Putamen (tissue), 1 donor: ENCODE data around the gene DMRTC1B.
"Not testable (repeated sequence)": the region's sequence is repeated elsewhere in the genome, so short reads cannot be mapped to it uniquely, and the experiment has no call there.

Experiments used
- DNase-seq: peaks from one replicate; pipeline ENCODE4 v3.0.0-alpha.2; 2016; ENCODE audit warnings: low spot score

The DMRTC1B gene

GRCh38 chrX:72776653-72777466 lies at the start of gene DMRTC1B:
TSS of gene DMRTC1B (plus strand) at chrX:72776890. CDS start at chrX:72845136, 68,246 bp downstream.
- DNase-seq: not testable (repeated sequence)

DNA sequence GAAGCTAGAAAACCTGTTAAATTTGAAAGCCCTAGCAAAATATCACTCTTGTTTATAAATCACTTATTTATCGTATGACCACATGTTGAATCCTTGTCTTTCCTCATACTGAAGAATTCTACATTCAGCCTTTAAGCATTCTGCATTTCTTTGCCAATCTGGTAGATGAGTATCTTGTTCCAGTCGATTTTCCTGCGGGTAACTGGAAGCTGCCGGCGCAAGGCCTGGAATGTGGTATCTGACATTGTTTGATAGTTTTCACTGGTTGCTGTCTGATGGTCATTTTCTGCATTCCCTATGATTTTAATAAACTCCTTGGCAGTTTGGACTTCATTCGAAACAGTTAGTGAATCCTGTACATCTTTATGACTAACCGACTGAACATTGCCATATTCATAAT lies 48.8 kb upstream of the DMRTC1B start:
- DNase-seq: no peak

- not testable (repeated sequence) for DNase-seq
Observed at GRCh38 chrX:72733636-72734035, 43.1 kb upstream of the DMRTC1B start.

DNA sequence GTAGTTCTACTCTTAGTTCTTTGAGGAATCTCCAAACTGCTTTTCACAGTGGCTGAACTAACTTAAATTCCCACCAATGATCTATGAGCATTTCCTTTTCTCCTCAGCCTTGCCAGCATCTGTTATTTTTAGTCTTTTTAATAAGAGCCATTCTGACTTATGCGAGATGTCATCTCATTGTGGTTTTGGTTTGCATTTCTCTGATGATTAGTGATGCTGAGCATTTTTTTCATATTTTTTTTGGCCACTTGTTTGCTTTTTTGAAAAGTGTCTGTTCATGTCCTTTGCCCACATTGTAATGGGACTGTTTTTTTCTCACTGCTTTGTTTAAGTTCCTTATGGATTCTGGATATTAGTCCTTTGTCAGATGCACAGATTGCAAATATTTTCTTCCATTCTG lies 41.1 kb upstream of the DMRTC1B start:
- no peak for DNase-seq

- DNase-seq: not testable (repeated sequence)
Observed at GRCh38 chrX:72745546-72745945, 31.1 kb upstream of the DMRTC1B start.

DNA sequence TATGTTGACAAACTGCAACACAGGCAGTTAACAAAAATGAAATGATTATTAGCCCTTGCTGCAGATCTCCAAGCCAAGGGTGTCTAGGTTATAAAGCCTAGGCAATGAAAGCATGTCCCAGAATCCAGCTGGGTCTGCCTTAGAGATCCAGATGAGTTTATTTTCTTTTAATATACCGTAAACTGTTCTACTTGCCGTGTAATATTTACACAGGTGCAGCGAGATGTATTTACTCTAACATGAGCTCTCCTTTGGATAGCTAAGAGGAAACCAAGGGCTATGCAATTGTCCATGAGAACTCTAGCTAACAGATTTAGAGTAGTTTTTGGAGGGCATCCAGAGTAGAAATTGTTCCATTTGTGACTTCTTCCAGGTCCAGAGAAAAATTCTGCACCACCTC lies 28.1 kb upstream of the DMRTC1B start:
- not testable (repeated sequence) for DNase-seq

- not testable (repeated sequence) for DNase-seq
Observed at GRCh38 chrX:72760454-72760853, 16.2 kb upstream of the DMRTC1B start.

DNA sequence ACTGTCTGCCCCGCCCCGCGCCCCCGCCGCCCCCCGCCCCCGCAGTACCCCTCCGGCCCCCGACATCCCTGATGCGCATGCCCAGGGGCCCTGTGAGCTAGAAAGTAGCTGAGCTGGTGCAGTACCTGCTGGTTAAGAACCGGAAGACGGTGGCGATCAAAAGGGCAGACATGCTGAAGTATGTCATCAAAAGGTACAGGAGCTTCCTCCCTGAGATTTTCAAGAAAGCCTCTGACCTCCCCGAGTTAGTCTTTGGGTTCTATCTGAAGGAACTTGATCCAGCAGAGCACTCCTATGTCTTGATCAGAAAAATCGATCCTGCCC lies 739 bp downstream of the DMRTC1B start:
- DNase-seq: not testable (repeated sequence)

DNA sequence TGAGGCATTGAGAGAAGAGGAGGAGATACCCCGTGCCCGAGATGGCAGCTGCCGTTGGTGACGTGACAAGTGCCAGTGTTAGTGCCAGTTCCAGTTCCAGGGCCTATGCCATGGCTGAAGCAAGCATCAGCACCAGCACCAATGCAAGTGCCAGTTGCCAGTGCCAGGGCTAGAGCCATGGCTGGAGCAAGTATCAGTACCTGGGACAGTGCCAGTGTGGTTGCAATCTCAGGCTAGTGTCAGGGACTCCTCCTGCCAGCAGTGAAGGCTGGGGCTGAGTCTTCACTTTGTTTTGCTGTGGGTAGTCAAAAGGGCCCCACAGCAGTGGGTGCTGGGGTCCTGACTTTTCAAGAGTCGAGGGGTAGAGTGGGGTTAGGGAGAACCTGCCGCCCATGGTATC lies 1.5 kb downstream of the DMRTC1B start:
- not testable (repeated sequence) for DNase-seq

DNA sequence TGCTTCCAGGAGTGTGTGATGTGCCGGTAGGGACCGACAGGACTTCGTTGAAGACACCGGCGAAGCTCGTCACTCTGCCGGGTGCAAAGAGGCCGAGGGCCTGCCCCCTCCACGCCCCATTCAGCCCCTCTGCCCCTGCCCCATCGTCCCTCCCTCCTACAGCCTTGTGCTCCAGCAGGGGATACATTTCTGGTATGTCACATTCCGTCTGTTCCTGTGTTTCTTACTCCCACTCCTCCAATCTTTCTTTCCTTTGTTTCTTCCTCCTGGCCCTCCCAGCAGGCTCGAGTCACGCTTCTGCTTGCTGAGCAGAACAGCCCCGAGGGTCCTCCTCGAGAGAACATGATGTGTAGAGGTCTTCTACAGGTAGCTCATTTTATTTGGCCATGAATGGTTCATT lies 5.9 kb downstream of the DMRTC1B start, which contains the start of gene FAM236B:
TSS of gene FAM236B (minus strand) at position 101 of the 400 bp plus-strand sequence. CDS start at position 1, 100 bp downstream.
- not testable (repeated sequence) for DNase-seq

DNA sequence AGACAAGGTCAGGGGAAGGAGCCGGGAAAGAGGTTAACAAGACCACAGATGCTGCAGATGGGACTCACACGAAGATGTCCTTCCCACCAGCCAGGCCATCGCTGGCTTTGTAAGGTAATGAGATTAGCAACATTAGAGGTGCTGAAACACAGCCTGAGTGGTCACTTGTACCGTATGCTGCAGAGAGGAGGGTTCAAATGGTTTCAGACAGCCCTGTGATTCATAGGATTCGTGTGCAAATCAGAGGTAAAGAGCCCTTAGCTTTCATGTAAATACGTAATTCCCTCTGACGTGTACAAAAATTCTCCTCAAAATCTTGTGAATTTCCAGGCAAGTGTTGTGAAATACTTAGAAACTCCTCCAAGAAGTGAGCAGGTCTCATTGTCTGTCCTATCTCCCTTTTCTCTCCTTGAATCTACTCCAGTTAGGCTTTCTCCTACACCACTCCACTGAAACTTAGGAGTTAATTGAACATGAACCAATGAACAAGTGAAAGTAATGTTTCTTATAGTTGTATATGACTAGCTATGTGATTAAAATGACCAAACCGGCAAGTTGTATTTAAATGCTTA lies 6.8 kb downstream of the DMRTC1B start:
- not testable (repeated sequence) for DNase-seq

DNA sequence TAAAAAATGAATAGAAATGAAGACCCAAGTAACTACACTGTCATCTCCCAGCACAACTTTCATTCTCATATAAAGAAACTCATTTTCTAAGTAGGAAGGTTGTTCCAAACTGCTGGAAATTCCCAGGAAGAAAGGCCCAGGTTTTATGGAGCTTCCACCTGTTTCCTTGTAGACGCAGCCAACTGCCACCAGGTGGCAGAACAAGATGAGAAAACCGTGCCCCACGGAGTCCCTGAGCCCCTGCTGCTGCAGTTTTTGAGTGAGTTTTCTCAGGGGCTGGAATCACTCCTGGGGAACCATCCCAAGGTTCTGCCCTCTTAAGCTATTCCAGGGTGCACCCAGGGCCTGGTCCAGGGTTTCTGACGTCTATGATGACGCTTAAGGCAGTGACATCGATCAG lies 7.3 kb downstream of the DMRTC1B start:
- DNase-seq: not testable (repeated sequence)

DNA sequence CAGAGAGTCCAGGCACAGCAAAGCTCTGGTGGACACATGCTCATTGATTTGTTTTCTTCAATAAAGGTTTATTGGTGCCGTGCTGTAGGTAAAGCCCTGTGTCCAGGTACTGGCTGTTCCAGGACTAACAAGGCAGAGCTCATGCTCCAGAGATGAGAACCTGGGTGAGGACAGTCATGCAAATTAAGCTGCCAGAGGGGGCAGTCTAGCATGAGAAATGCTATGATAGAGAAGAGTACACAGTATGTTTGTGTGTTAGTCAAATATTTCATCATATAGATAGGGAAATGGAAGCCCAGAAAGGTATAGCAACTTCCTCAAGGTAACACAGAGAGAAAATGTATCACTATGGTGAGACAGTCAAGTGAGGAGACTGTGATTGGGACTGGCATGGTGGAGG lies 11.5 kb downstream of the DMRTC1B start:
- DNase-seq: not testable (repeated sequence)

- DNase-seq: not testable (repeated sequence)
Observed at GRCh38 chrX:72790390-72790789, 13.7 kb downstream of the DMRTC1B start.

DNA sequence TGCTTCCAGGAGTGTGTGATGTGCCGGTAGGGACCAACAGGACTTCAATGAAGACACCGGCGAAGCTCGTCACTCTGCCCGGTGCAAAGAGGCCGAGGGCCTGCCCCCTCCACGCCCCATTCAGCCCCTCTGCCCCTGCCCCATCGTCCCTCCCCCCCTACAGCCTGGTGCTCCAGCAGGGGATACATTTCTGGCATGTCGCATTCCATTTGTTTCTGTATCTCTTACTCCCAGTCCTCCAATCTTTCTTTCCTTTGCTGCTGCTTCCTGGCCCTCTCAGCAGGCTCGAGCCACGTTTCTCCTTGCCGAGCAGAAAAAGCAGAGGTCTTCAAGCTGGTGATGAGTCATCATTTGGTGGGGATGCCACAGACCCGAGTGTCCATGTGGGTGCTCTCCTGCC lies 31.4 kb downstream of the DMRTC1B start, which contains the start of gene FAM236D:
TSS of gene FAM236D (minus strand) at position 101 of the 400 bp plus-strand sequence. CDS start at position 1, 100 bp downstream.
- not testable (repeated sequence) for DNase-seq

DNA sequence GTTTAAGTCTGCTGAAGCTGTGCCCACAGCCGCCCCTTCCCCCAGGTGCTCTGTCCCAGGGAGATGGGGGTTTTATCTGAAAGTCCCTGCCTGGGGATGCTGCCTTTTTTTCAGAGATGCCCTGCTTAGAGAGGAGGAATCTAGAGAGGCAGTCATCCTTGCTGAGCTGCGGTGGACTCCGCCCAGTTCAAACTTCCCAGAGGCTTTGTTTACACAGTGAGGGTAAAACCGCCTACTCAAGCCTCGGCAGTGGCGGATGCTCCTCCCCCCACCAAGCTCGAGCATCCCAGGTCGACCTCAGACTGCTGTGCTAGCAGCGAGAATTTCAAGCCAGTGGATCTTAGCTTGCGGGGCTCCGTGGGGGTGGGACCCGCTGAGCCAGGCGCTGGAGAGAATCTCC lies 54.0 kb downstream of the DMRTC1B start:
- not testable (repeated sequence) for DNase-seq

DNA sequence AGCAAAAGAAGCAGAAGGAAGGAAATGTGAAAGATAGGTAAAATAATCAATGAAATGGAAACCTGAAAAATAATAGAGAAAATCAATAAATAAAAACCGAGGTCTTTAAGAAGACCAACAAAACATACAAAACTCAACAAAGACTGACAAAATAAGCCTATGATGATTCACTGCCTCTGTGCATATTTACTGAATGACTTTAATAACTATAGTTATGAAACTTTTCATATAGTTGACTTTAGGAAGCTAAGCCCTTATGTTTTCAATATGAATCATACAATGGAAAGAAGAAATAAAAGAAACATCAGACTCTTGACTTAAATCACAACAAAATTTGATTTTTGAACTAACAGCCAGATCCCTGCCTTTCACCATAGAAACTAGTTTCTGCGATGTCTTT lies 60.8 kb downstream of the DMRTC1B start:
- not testable (repeated sequence) for DNase-seq

DNA sequence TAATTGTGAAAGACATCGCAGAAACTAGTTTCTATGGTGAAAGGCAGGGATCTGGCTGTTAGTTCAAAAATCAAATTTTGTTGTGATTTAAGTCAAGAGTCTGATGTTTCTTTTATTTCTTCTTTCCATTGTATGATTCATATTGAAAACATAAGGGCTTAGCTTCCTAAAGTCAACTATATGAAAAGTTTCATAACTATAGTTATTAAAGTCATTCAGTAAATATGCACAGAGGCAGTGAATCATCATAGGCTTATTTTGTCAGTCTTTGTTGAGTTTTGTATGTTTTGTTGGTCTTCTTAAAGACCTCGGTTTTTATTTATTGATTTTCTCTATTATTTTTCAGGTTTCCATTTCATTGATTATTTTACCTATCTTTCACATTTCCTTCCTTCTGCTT lies 106.2 kb downstream of the DMRTC1B start:
- not testable (repeated sequence) for DNase-seq

DNA sequence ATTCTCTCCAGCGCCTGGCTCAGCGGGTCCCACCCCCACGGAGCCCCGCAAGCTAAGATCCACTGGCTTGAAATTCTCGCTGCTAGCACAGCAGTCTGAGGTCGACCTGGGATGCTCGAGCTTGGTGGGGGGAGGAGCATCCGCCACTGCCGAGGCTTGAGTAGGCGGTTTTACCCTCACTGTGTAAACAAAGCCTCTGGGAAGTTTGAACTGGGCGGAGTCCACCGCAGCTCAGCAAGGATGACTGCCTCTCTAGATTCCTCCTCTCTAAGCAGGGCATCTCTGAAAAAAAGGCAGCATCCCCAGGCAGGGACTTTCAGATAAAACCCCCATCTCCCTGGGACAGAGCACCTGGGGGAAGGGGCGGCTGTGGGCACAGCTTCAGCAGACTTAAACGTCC lies 113.0 kb downstream of the DMRTC1B start:
- DNase-seq: not testable (repeated sequence)
